Activated CD4-positive, alpha-beta T cell treated with anti-CD3 and anti-CD28 coated beads, Interleukin-10, Interleukin-2, amounts not matched to agents 100 ng/mL and 50 ng/mL, durations not matched to agents 16 hours and 8 hours (primary cell): ENCODE data around the gene ZNF782.
A peak's percentile ranks its signal among the peaks of the same experiment; 100 is the strongest.
"Not testable (repeated sequence)": the region's sequence is repeated elsewhere in the genome, so short reads cannot be mapped to it uniquely, and the experiment has no call there.

Experiments
- DNase-seq: peaks from one replicate; pipeline ENCODE4 v3.0.0-alpha.2; 2020

Gene ZNF782

DNA sequence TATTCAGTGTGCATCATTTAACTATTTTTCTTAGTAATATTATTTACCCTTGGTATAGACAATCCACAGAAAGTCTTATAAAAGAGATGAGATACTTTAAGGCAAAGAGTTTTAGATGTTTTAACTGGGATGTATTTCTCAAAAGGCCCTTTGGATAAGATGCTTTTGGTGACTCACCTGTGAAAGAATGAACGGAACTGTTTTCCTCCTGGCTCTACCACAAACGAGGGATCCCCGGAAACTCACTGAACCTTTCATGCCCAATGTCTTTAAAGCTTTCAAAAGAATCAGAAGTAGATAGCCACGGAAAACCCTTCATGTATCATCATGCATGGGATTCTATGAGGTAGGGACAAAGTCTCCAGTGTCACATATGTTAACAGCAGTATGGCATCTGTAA lies 1.6 kb downstream of the ZNF782 start:
- DNase-seq: no peak

DNA sequence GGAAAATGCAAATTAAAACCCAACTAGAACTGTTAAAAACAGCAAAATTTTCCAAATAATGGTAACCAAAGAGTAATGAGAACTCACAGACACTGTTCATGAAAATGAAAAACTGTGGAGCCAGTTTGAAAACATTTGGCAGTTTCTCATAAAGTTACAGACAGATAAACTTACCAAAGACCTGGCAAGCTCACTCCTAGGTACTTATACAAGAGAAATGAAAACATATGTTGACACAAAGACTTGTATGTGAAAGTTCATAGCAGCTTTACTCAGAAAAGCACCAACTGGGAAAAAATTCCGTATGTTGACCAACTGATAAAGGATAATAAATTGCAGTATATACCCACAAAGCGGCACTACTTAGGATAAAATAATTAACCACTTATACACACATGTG lies 10.3 kb downstream of the ZNF782 start:
- DNase-seq: no peak

DNA sequence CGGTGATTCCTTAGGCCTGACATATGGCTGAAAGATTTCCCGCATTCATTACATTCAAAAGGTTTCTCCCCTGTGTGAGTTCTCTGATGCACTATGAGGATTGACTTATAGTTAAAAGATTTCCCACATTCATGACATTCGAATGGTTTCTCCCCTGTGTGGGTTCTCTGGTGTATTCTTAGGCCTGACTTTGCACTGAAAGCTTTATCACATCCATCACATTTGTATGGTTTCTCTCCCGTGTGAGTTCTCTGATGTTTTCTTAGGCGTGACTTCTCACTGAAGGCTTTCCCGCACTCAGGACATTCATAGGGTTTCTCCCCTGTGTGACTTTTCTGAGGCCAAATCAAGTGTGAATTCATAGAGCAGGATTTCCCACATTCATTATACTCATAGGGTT lies 35.8 kb downstream of the ZNF782 start:
- no peak for DNase-seq

DNA sequence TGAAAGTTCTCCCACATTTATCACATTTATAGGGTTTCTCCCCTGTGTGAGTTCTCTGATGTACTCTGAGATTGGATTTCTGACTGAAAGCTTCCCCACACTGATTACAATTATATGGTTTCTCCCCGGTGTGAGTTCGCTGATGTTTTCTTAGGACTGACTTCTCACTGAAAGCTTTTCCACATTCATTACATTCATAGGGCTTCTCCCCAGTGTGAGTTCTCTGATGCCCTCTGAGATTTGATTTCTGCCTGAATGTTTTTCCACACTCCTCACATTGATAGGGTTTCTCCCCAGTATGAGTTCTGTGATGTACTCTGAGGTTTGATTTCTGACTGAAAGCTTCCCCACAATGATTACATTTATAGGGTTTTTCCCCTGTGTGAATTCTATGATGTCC lies 36.3 kb downstream of the ZNF782 start:
- no peak for DNase-seq

DNA sequence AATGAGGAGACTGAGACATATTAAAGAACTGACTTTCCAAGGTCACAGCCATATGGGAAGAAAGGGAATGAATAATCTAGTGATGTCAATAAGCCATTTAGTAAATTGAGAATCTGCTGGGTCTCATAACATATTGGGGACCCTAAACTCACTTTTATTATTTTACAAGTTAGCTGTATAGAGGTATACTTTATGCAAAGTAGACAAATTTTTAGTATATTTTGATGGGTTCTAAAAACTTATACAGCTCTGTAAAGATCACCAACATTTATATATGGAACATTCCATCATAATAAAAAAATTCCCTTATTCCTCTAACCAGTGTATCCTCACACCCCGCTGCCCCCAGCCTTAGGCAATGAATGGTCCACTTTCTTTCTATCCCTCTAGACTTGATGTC lies 40.7 kb downstream of the ZNF782 start:
- DNase-seq: no peak

DNA sequence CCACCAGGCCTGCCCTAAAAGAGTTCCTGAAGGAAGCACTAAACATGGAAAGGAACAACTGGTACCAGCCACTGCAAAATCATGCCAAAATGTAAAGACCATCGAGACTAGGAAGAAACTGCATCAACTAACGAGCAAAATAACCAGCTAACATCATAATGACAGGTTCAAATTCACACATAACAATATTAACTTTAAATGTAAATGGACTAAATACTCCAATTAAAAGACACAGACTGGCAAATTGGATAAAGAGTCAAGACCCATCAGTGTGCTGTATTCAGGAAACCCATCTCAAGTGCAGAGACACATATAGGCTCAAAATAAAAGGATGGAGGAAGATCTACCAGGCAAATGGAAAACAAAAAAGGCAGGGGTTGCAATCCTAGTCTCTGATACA lies 55.4 kb downstream of the ZNF782 start:
- not testable (repeated sequence) for DNase-seq

DNA sequence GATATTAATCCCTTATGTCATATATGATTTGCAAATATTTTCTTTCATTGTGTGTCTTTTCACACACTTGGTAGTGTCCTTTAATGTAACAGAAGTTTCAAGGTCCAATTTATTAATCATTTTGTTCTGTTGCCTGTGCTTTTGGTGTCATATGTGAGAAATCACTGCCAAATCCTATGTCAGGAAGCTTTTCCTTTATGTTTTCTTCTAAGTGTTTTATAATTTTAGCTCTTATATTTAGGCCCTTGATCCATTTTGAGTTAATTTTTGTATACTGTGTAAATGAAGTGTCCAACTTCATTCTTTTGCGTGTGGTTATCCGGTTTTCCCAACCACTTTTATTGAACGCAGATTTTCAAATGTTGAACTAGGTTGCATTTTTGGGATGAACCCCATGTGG lies 70.3 kb downstream of the ZNF782 start:
- no peak for DNase-seq

DNA sequence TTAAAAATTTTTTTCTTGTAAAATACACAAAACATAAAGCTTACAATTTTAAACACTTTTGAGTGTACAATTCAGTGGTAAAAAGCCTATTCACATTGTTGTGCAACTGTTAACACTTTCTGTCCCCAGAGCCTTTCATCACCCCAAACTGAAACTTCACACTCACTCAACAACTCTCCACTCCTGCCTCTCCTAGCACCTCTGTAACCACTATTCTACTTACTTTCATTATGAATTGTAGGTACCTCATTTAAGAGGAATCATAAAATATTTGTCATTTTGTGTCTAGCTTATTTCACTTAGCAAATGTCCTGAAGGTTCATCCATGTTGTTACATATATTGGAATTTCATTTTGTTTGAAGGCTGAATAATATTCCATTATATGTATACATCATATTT lies 72.1 kb downstream of the ZNF782 start:
- peak; percentile 63 for DNase-seq

DNA sequence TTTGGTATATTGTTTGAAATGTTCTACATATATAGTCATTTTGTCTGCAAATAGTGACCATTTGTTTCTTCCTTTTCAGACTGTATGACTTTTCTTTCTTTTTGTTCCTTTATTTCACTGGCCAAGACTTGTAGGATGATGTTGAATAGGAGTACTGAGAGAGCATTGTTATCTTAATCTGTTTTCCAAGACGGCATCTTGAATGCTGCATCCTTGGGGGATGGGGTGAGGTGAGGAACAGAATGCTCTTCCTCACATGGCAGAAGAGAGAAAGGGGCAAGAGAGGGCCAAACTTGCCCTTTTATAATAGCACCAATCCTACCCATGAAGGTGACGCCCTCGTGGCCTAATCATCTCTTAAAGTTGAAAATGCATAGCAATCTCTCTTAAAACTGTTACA lies 72.8 kb downstream of the ZNF782 start:
- no peak for DNase-seq

DNA sequence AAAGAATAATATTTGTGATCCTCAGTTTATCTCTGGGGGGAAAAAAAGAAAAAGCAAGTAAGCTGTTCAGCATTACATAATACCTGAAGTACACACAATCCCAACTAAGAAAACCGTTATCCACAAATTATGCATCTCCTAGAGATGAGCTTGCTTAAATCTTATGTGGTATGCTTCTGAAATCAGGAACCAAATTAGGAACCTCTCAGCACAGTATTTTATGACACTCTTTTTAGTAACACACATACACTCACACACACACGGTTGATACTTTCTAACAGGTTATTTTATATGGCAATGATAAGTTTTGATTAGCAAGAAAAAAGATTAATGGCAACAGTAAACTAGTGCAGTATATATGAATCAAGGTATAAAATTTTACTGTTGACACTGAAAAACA lies 75.2 kb downstream of the ZNF782 start:
- DNase-seq: no peak

DNA sequence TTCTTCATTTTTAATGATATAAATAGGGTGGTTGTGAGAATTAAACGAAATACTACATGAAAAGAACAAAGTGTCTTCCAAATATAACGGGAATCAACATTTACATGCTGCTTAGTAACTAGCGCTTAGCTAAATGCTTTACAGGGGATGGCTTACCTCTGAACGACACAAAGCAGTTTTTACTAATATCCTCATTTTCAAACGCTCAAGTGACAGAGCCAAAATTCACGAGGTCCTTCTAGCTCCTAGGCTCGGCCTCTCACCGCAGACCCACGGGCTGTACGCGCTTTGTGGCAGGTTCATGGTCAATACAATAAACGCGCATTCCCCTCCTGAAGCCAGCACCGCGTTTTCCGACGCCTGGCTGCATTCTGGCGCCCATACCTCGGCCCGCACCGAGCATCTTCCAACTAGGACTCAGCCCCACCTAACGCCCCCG lies 76.9 kb downstream of the ZNF782 start:
- DNase-seq: no peak

DNA sequence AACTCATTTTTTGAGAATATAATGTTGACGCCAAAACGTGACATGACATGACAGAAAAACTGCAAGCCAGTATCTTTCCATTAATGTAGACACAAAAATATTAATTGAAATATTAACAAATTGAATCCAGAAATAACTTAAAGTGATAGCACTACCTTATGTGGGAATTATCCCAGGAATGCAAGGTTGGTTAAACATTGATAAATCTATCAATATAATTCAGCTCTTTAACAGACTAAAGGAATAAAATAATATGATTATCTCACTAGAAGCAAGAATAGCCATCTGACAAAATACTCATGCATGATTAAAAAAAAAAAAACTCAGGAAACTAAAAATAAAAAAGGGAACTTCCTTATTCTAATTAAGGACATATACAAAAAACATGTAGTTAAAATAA lies 83.2 kb downstream of the ZNF782 start:
- DNase-seq: no peak

DNA sequence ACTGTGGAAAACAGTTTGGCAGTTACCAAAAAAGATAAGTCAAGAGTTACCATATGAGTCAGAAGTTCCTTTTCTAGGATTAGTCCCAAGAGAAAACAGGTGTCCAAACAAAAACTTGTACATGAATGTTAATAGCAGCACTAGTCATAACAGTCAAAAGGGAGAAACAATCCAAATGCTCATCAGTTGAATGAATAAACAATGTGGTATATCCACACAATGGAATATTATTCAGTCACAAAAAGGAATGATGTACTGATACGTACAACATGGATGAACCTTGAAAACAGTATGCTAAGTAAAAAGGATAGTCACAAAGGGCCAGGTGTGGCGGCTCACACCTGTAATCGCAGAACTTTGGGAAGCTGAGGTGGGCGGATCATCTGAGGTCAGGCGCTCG lies 84.3 kb downstream of the ZNF782 start:
- no peak for DNase-seq
